ENCODE measurements around the gene ATP13A2. TPM values are rescaled to one million over a fixed set of nuclear protein-coding genes. Genes with fewer than 3 reads are reported as not detected.

ATP13A2 gene
- total and polyA plus RNA-seq, 2 donors from 2014 or later = 23.8 to 38.6 TPM

GRCh38 chr1:16989676-16990391, 21.9 kb downstream of the ATP13A2 start:
- H3K4me3 ChIP-seq (ENCODE audit: low read length in 3 of 3) = no peak overlapping the region
- intact Hi-C loops (cut with DNase I) = no loop called here
- no peaks in the 10 kb centered on the region for H3K9me3 ChIP-seq (ENCODE audit: control insufficient read depth in 2 of 3, insufficient read depth in 1 of 3, low read length in 3 of 3)
- H3K27ac ChIP-seq (ENCODE audit: low read depth in 2 of 2, low read length in 2 of 2) = no peak overlapping the region
- H3K9ac ChIP-seq (ENCODE audit: low read length in 3 of 3) = no peak overlapping the region
- no peak for DNase-seq
- H3K27me3 ChIP-seq (ENCODE audit: control insufficient read depth, insufficient read depth, low read length) = no peaks in the 10 kb centered on the region
- TF ChIP-seq CTCF (IDR thresholded peaks at IDR 0.05; ENCODE audit: borderline replicate concordance, extremely low read depth, insufficient read depth) = no peak
- H3K36me3 ChIP-seq (ENCODE audit: control insufficient read depth in 2 of 3, insufficient read depth in 3 of 3, low read length in 3 of 3) = peaks cover 0 to 11% (median 3%) of the 10 kb centered on the region in 3 donors
- FAIRE-seq = no peak
- no peaks in the 10 kb centered on the region for H3K4me1 ChIP-seq (ENCODE audit: control insufficient read depth in 2 of 3, insufficient read depth in 2 of 3, low read depth in 1 of 3, low read length in 3 of 3)

GRCh38 chr1:16988210-16988609, 23.5 kb downstream of the ATP13A2 start:
- Histone ChIP-seq H3K27me3 (ENCODE audit: control insufficient read depth, insufficient read depth, low read length) (no peaks in the 10 kb centered on the region), H3K36me3 (ENCODE audit: control insufficient read depth in 2 of 3, insufficient read depth in 3 of 3, low read length in 3 of 3) (peaks cover 0 to 11% (median 3%) of the 10 kb centered on the region in 3 donors), H3K9ac (ENCODE audit: low read length in 3 of 3) (no peak overlapping the region), H3K4me3 (ENCODE audit: low read length in 3 of 3) (no peak overlapping the region), H3K27ac (ENCODE audit: low read depth in 2 of 2, low read length in 2 of 2) (no peak overlapping the region), H3K9me3 (ENCODE audit: control insufficient read depth in 2 of 3, insufficient read depth in 1 of 3, low read length in 3 of 3) (no peaks in the 10 kb centered on the region), H3K4me1 (ENCODE audit: control insufficient read depth in 2 of 3, insufficient read depth in 2 of 3, low read depth in 1 of 3, low read length in 3 of 3) (no peaks in the 10 kb centered on the region)
- no peak for TF ChIP-seq CTCF (IDR thresholded peaks at IDR 0.05; ENCODE audit: borderline replicate concordance, extremely low read depth, insufficient read depth)
- FAIRE-seq = no peak
- no peak for DNase-seq
- intact Hi-C loops (cut with DNase I) = no loop called here

- Histone ChIP-seq H3K9me3 (ENCODE audit: control insufficient read depth in 2 of 3, insufficient read depth in 1 of 3, low read length in 3 of 3) (no peaks in the 10 kb centered on the region), H3K9ac (ENCODE audit: low read length in 3 of 3) (no peak overlapping the region), H3K27ac (ENCODE audit: low read depth in 2 of 2, low read length in 2 of 2) (no peak overlapping the region), H3K36me3 (ENCODE audit: control insufficient read depth in 2 of 3, insufficient read depth in 3 of 3, low read length in 3 of 3) (peaks cover 0 to 7% (median 3%) of the 10 kb centered on the region in 3 donors), H3K4me1 (ENCODE audit: control insufficient read depth in 2 of 3, insufficient read depth in 2 of 3, low read depth in 1 of 3, low read length in 3 of 3) (no peaks in the 10 kb centered on the region), H3K4me3 (ENCODE audit: low read length in 3 of 3) (no peak overlapping the region), H3K27me3 (ENCODE audit: control insufficient read depth, insufficient read depth, low read length) (no peaks in the 10 kb centered on the region)
- intact Hi-C loops (cut with DNase I) = no loop called here
- DNase-seq (no peak), FAIRE-seq (no peak)
- TF ChIP-seq CTCF (IDR thresholded peaks at IDR 0.05; ENCODE audit: borderline replicate concordance, extremely low read depth, insufficient read depth) = no peak
Observed at GRCh38 chr1:16986962-16987361, 24.8 kb downstream of the ATP13A2 start.
